Bronchial epithelial cell (primary cell): Measurements from ENCODE around the gene PAQR4. TPM values are rescaled to one million over a fixed set of nuclear protein-coding genes. Genes with fewer than 3 reads are reported as not detected.

Experiments
- DNase-seq: peaks from one replicate; pipeline ENCODE4 v3.0.0-alpha.2; 2010; ENCODE audit warnings: low read depth
- FAIRE-seq: peaks from 2 replicates; lab custom pipeline; 2011; peaks lifted over from hg19 to GRCh38; lab: Jason Lieb, UNC
- H3K27me3 ChIP-seq: 2 replicates; pipeline ENCODE4 v1.5.1; 2011; ENCODE audit warnings: low read length; ENCODE audit not compliant: control insufficient read depth, insufficient read depth
- H3K36me3 ChIP-seq: 2 replicates; pipeline ENCODE4 v1.5.1; 2011; ENCODE audit warnings: low read length; ENCODE audit not compliant: control insufficient read depth, insufficient read depth
- H3K4me3 ChIP-seq: 2 replicates; pipeline ENCODE4 v1.5.1; 2011; ENCODE audit warnings: mild to moderate bottlenecking, low read depth, low read length, control low read depth
- total RNA-seq: library from RNA; depleted of rRNA; stranded (reverse); fragments of >200 nt; gene quantifications from 2 replicates; pipeline ENCODE4 v1.2.1, GENCODE V29; 2014
- TF ChIP-seq, protein P1 (sequence below): IDR thresholded peaks from 2 replicates; pipeline ENCODE4 v1.5.1; 2011; ENCODE audit warnings: mild to moderate bottlenecking, moderate library complexity, low read length, control low read depth, inconsistent platforms; ENCODE audit not compliant: insufficient read depth, severe bottlenecking

The PAQR4 gene
- total RNA-seq, 1 donor from 2014 or later = 5.3 TPM

- TF ChIP-seq, protein P1, sequence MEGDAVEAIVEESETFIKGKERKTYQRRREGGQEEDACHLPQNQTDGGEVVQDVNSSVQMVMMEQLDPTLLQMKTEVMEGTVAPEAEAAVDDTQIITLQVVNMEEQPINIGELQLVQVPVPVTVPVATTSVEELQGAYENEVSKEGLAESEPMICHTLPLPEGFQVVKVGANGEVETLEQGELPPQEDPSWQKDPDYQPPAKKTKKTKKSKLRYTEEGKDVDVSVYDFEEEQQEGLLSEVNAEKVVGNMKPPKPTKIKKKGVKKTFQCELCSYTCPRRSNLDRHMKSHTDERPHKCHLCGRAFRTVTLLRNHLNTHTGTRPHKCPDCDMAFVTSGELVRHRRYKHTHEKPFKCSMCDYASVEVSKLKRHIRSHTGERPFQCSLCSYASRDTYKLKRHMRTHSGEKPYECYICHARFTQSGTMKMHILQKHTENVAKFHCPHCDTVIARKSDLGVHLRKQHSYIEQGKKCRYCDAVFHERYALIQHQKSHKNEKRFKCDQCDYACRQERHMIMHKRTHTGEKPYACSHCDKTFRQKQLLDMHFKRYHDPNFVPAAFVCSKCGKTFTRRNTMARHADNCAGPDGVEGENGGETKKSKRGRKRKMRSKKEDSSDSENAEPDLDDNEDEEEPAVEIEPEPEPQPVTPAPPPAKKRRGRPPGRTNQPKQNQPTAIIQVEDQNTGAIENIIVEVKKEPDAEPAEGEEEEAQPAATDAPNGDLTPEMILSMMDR = no peak
- DNase-seq = no peak
- peaks cover 48% of the 10 kb centered on the region for H3K36me3 ChIP-seq
- no peak overlapping the region for H3K4me3 ChIP-seq
- no peaks in the 10 kb centered on the region for H3K27me3 ChIP-seq
- FAIRE-seq = no peak
Observed at GRCh38 chr16:2933136-2933535, 36.0 kb upstream of the PAQR4 start.

DNA sequence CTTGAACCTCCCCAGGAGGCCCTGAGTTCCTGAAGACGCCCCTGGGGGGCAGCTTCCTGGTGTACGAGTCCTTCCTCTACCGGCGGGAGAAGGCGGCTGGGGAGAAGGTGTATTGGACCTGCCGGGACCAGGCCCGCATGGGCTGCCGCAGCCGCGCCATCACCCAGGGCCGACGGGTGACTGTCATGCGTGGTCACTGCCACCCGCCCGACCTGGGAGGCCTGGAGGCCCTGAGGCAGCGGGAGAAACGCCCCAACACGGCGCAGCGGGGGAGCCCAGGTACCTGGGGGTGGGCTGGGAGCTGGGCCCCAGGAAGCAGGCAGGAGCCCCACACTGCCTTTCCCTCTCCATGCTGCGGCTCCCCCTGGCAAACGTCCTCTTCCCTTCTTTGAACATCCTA, 35.4 kb upstream of the PAQR4 start:
- no peak for FAIRE-seq
- H3K36me3 ChIP-seq = peaks cover 50% of the 10 kb centered on the region
- no peaks in the 10 kb centered on the region for H3K27me3 ChIP-seq
- no peak overlapping the region for H3K4me3 ChIP-seq
- DNase-seq = no peak
- TF ChIP-seq, protein P1 = no peak

- Histone ChIP-seq H3K27me3 (no peaks in the 10 kb centered on the region), H3K36me3 (peaks cover 48% of the 10 kb centered on the region), H3K4me3 (no peak overlapping the region)
- FAIRE-seq (no peak), DNase-seq (no peak)
- TF ChIP-seq, protein P1 = no peak
Observed at GRCh38 chr16:2934450-2934849, 34.7 kb upstream of the PAQR4 start.

DNA sequence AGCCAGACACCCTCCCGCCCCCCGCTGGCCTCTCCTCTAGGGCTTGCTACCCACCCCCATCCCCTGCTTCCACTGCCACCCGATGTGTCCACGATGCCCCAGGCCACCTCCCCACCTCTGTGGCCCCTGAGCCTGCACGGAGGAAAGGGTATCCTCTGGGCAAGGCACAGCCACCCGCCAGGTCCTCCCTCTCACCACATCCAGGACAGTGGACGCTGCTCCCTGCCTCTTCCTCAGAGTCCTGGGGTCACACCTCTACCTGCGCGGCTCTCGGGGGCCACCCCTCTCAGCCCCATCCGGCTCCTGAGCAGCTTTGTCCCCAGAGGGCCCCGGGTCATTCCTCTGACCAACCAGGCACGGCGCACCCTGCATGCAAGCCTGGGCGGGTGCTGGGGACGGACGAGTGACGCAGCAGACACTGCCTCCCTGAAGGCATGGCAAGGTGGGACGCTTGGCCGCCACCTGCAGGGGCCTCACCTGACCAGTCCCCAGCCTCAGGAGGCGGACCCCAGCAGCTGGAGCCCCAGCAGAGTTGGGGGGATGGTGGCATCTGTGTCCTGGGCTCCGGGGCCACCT, 32.6 kb upstream of the PAQR4 start:
- TF ChIP-seq, protein P1 = no peak
- Histone ChIP-seq H3K36me3 (peaks cover 46% of the 10 kb centered on the region), H3K4me3 (no peak overlapping the region), H3K27me3 (no peaks in the 10 kb centered on the region)
- FAIRE-seq (no peak), DNase-seq (no peak)

DNA sequence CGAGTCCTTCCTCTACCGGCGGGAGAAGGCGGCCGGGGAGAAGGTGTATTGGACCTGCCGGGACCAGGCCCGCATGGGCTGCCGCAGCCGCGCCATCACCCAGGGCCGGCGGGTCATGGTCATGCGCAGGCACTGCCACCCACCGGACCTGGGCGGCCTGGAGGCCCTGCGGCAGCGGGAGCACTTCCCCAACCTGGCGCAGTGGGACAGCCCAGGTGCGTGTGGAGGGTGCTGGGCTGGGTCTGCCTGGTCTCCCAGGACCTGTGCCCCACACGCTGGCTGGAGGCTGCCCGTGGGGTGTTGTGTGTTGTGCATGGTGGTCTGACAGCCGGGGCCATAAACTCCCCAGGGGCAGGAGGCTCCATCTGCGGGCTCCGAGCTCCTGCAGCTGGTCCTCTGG, 32.0 kb upstream of the PAQR4 start:
- Histone ChIP-seq H3K27me3 (no peaks in the 10 kb centered on the region), H3K4me3 (no peak overlapping the region), H3K36me3 (peaks cover 48% of the 10 kb centered on the region)
- DNase-seq (no peak), FAIRE-seq (no peak)
- TF ChIP-seq, protein P1 = no peak

DNA sequence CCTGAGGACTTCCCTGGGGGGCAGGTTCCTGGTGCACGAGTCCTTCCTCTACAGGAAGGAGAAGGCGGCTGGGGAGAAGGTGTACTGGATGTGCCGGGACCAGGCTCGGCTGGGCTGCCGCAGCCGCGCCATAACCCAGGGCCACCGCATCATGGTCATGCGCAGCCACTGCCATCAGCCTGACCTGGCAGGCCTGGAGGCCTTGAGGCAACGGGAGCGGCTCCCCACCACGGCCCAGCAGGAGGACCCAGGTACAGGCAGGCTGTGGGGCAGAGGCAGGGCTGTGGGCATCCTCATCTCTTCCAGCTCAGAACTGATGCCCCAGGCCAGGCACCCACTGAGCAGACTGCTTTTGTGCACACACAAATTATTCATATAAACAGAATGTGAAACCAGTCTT, 30.9 kb upstream of the PAQR4 start:
- no peak for FAIRE-seq
- peaks cover 48% of the 10 kb centered on the region for H3K36me3 ChIP-seq
- TF ChIP-seq, protein P1 = no peak

More for the DNA sequence above, 30.9 kb upstream of the PAQR4 start:
- H3K4me3 ChIP-seq = no peak overlapping the region
- DNase-seq = no peak
- no peaks in the 10 kb centered on the region for H3K27me3 ChIP-seq
